SKM-1 (cell line): ENCODE results near the gene SNCB.

ENCODE experiments used
- DNase-seq: peaks from one replicate; lab custom pipeline; 2025; ENCODE audit not compliant: unreplicated experiment; lab: John Stamatoyannopoulos, UW

The SNCB gene

DNA sequence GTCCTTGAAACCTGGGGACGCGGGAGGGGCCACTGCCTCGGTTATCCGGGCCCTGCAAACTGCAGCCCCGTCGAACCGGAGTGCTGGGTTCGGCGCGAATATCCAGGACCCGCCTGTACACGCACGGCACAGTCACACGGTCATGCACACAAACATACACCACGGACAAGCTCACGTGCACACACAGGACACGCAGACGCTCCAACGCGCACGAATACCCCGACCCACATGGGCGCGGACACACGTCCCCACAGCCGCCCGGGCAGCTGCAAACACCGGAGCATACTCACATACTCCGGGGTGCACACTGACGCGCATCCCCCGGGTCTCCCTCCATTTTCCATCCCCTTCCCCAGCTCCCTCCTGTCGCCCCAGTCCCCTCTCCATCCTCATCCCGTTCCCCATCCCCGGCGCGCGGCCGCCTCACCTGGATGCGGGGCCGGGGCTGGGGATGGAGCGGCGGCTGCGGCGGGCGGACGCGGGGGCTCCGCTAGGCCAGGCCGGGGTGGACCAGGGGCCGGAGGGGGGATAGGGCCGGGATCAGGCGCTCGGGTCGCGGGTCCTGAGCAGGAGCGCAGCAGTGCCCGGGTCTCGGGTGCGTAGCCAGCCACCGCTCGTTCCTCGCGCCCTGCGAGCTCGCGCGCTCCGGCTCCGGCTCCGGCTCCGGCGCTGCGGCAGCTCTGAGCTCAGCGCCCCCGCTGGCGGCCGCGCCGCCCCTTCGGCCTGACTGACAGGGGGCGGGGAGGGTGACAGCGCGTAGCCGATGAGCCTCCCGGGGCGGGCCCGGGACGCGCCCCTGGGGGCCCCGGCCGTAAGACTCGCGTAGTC, at the start of gene SNCB, which contains the start of gene EIF4E1B:
SNCB (minus strand) TSS at position 682 of the 828 bp plus-strand sequence. CDS start 880 bp downstream, outside the sequence.
EIF4E1B (plus strand) TSS at position 823 of the 828 bp plus-strand sequence. CDS start 12,113 bp downstream, outside the sequence.
- DNase-seq, result no peak

- no peak for DNase-seq
Observed at GRCh38 chr5:176679365-176680225, 49.3 kb upstream of the SNCB start.

DNA sequence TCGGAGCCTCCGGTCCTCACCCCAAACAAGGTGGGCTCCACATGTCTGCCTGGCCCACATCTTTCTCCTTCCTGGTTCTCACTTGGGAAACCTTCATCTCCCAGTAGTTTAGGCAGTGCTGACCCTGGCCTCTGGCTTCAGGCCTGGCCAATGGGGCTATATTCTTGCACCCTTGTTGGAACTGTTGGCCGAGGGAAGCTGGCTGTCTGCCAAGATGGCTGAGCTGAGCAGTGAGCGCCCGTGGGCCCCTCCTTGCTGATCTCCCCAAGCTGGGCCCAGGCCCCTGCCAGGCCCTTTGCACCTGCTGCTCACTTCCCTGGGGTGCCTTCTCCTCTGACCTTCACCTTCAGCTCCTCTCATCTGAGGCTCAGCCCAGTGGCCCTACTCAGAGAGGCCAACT, 48.2 kb upstream of the SNCB start:
- no peak for DNase-seq

DNA sequence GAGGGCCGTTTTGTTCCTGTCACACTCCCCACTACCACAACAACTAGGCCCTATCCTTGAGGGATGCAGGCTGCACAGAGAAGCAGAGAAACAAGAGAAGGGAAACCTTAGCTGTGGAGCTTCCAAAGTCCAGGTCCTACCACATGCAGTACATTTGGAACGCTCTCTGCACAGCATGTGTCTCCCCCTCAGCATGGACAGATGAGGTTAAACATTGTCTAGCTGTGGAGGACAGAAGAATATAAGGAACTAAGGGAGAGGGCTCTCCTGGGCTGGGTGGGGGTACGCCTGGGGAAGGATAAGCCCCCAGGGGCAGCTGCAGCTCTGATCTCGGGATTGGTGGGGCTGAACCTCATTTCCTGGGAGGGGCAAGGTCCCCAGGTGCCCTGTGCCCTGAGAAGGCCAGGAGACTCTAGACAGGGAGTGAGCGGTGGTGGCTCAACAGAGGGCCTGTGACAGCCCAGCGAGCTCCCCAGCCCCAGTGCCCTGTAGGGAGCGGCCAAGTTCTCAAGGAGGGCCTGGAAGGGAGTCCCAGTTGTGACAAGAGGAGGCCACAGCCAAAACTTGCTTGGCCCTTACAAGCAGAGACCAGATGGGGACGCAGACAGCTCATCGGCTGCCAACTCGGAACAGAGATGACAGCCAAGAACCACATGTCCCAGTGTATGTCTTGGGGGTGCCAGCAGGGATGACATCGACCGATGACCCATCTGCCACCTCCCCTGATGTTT, 47.0 kb upstream of the SNCB start:
- DNase-seq, result no peak

GRCh38 chr5:176676361-176676824, 46.1 kb upstream of the SNCB start:
- no peak for DNase-seq

DNA sequence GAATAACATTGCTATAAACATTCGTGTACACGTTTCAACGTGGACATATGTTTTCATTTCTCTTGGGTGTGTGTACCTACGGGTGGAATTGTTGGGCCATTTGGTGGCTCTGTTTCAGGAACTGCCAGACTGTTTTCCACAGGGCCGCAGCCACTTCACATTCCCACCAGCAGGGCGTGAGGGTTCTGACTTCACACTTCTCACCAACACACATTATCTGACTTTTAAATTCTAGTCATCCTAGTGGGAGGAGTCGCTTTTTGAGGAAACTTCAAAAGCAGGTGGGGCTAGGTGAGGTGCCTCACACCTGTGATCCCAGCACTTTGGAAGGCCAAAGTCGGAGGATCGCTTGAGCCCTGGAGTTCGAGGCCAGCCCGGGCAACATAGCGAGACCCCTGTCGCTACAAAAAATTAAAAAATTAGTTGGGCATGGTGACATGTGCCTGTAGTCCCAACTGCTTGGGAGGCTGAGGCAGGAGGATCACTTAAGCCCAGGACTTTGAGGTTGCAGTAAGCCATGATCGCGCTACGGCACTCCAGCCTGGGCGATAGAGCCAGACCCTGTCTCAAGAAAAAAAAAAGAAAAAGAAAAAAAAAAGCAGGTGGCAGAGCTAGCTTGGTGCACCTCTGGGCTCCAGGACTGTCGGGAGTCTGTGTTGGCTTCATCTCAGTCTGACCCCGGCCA, 45.5 kb upstream of the SNCB start:
- no peak for DNase-seq

DNA sequence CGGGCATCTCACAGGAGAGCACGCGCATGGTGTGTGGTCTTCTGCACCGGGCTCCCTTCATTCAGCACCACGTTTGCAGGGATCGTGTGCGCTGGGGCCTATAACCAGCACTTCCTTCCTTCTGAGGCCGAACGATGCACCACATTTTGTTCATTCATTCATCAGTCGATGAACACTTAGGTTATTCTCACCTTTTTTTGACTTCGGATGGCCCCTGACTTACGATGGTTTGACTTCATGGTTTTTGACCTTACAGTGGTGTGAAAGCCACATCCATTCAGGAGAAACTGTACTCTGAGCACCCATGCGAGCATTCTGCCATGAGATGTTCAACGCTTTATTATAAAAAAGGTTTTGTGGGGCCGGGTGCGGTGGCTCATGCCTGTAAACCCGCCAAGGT, 44.5 kb upstream of the SNCB start:
- DNase-seq, result no peak

DNA sequence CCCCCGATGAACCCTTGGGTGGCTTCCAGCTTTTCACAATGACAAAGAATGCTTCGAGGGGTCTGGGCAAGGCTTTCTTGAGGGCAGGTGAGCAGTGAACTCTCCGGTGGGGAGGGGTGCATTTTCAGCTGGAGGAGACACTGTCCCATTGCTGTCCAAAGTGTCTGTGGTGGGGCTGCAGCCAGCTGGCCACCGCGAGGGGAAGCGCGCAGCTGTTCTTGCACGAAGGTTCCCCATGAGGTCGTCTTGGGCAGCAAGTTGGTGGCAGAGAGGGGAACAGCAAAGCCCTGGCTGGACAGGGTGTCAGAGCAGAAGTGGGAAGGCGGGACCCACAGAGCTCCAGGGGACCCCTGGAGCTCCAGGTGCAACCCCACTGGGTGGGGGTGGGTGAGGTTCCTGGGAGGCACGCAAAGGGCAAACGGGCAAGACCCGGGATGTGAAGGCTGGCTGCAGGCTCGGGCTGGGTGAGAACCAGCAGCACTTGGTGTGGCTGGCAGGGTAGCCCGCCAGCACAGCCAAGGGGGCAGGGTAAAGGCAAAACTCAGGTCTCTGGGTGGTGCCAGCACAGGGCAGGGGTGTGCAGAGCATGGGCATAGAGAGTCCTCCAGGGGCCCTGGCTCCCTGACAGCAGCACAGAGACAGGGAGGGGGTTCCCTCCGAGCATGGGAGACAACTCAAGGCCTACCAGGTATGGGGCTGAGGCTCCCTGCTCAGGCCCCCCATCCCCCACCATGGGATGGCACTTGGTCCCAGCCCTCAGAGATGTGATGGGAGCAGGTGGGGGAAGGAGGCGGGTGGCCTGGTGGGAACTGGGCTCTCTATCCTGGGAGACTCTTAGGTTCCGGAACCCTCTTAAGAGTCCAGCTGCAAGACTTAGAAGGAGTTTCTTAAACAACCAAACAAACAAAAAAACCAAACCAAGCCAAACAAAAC, 43.6 kb upstream of the SNCB start:
- DNase-seq, result no peak

DNA sequence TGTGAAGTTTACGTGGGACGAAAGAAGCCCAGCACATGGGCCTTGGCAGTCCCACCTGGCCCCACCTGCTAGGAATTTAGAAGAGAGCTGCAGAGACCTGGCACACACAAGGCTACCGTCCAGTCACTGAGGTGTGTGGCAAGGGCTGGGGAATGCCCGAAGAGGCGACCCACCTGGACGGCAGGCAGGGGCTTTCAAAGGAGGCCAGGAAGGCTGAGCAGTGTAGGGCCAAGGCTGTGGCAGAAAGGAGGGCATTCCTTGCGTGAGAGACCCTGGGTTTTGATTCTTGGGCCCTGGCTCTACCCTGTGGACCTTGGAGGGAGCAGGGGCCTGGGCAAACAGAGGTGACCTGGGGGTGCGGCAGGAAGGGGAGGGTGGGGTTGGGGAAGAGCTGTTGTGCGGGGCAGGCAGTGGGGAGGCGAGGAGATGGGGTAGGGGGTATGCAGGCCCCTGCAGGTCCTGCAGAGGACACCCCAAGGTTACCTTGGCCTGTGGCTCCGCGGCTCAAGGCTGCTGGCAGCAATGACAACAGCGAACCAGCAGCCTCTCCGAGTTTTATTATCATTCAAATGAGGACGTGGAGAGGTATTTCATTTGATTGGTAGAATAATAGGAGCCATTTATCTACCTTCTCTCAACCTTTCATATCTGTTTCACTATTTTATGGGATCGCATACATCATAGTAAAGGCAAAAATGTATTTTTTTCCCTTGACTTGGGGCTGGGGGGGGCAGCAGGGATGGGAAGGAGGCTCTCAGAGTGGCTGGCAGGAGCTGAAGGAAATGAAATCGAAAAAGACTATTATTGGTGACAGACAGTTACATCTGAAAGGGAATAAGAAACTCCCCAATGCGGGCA, 41.8 kb upstream of the SNCB start:
- no peak for DNase-seq

DNA sequence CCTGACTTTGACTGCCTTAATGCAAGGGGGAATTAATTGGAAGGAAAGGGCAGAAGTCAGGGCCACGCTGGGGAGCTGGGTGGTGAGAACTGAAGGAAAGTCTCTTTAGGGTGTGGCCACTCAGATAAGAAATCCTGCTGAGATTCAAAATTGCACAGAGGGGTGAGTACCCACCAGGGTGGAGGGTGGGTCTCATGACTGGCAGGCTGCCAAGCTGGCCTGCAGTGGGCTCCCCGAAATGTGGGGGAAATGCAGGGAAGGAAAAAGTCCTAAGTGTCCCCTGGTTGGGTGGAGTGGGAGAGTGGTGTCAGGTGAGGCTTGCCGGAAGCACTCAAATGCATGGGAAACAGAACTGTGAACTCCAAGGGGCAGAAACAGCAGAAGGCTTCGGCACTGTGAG, 41.1 kb upstream of the SNCB start:
- DNase-seq, result no peak

DNA sequence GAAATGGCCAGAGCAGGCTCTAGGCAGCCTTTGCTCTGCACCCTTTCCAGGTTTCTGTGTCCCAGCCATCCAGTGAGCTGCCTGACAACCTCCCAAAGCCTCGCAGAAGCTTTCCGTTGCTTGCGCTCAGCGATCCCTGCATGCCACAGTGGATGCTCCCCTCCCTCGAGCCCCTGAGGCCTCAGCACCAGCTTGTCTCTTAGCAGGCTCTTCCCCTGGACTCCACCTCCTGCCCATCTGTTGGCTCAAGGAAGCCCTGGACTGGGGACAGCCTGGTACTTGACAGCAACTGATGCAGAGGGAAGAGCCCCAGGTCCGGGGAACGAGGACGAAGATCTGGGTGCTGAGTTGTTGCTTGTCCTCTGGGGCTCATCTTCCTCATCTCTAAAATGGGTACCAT, 40.1 kb upstream of the SNCB start:
- no peak for DNase-seq

DNA sequence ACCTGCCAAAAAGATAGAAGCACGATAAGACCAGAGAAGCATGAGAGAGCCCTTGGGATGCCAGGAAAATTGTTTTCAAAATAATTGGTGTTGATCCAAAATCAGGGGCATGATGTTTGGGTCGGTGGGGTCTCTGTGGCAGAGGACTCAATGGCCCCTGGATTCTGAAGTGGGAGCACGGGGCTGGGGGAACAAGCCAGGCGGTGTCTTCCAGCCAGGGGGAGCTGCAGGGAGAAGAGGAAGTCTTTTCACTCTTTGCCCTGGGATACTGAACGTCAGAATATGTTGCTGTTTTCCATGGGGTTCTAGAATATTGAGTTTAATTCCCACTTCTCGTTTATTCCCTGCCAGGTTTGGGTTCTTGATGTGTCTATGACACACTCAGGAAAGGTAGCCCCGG, 37.3 kb upstream of the SNCB start:
- DNase-seq, result no peak

- no peak for DNase-seq
Observed at GRCh38 chr5:176665517-176665916, 35.2 kb upstream of the SNCB start.

GRCh38 chr5:176664886-176665285, 34.6 kb upstream of the SNCB start:
- DNase-seq, result no peak

DNA sequence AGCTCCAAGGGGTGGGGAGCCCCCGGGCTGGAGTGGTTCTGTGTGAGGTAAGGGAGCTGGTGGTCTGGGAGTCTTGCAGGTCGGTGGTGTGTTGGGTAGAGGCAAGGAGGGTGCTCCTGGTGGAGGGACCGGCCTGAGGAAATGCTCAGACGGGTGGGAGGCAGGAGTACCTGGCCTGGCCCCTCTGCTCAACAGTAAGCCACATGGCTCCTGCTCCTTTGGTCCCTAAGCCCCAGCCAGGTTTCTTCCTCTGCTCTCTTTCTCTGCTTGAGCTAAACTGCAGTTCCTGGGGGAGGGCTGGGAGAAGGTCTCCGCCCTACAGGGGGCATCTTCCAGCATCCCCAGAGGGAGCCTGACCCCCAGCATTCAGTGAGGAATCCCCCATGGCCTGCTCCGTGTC, 34.1 kb upstream of the SNCB start:
- no peak for DNase-seq

GRCh38 chr5:176663566-176663965, 33.2 kb upstream of the SNCB start:
- no peak for DNase-seq

DNA sequence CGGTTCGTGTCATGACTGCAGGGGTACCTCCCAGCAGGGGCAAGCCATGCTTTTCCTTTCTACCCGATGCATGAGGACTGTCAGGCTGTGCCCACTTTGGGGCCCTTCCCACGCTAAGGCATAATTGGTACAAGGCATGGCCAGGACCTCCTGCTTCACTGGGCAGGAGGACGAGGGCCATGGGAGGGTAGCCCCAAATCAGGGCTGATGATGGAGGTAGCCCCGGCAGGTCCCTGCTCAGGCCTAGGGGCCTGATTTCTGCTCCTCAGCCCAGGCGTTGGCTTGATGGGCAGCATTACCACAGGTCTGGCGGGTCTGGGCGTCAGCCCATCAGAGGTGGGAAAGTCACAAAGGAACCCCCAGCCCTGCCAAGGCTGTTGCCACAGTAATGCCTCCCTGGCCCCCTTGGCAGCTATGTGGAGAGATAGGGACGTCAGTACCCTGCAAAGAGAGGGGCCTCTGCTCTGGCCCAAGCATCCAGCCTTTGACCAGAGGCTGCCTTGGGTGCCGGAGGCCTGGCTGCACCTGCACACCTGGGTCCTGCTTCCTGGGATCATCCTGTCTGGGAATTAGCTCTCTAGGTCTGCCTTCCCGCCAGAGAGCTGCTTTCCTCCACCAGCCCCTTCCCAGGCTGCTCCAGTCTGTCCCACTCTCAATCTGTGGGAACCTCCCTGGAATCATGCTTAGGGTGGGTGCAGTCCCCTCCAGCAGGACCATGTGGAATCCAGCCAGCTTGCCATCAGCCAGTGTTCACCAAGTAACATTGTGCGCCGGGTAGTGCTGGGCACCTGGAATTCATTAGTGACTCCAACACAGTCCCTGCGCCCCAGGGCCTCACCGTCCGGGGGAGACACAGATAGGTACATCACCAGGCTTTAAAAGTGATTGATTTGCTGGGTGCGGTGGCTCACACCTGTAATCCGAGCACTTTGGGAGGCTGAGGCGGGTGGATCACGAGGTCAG, 32.3 kb upstream of the SNCB start:
- no peak for DNase-seq
